Thymus (tissue), 11 donors: ENCODE data around the gene GPRIN3. TPM values are rescaled to one million over a fixed set of nuclear protein-coding genes. Genes with fewer than 3 reads are reported as not detected.

Source experiments
- DNase-seq, 9 donors: peaks; one replicate each; pipeline ENCODE4 v3.0.0-alpha.2; 2013; ENCODE audit warnings: low spot score in 9 of 9, low read depth in 6 of 9, missing footprints in 1 of 9
- H3K27ac ChIP-seq, 2 donors: one replicate each; pipeline ENCODE4 v1.5.1; 2013; ENCODE audit warnings: control low read depth in 1 of 2, low read depth in 1 of 2, low read length in 1 of 2, mild to moderate bottlenecking in 1 of 2, moderate library complexity in 1 of 2
- H3K27me3 ChIP-seq, 2 donors: one replicate each; pipeline ENCODE4 v1.5.1; 2013; ENCODE audit warnings: low read length in 1 of 2; ENCODE audit not compliant: control insufficient read depth in 2 of 2, insufficient read depth in 1 of 2
- H3K36me3 ChIP-seq, 2 donors: one replicate each; pipeline ENCODE4 v1.5.1; 2013; ENCODE audit warnings: low read length in 1 of 2, mild to moderate bottlenecking in 1 of 2, moderate library complexity in 1 of 2; ENCODE audit not compliant: control insufficient read depth in 2 of 2, insufficient read depth in 2 of 2
- H3K4me1 ChIP-seq, 2 donors: one replicate each; pipeline ENCODE4 v1.5.1; 2013; ENCODE audit warnings: low read length in 2 of 2; ENCODE audit not compliant: control insufficient read depth in 2 of 2, insufficient read depth in 2 of 2
- H3K4me3 ChIP-seq, 2 donors: one replicate each; pipeline ENCODE4 v1.5.1; 2013; ENCODE audit warnings: low read length in 2 of 2, control low read depth in 1 of 2, mild to moderate bottlenecking in 1 of 2
- H3K9me3 ChIP-seq, 2 donors: one replicate each; pipeline ENCODE4 v1.5.1; 2013; ENCODE audit warnings: low read length in 1 of 2, mild to moderate bottlenecking in 1 of 2; ENCODE audit not compliant: control insufficient read depth in 2 of 2, insufficient read depth in 1 of 2
- WGBS: extraction: QIAGEN DNeasy Blood & Tissue Kit; methylation state at CpG from one replicate; pipeline ENCODE4 v1.1.7; 2013; 5-methylcytosine and 5-hydroxymethylcytosine counted together
- polyA plus RNA-seq: library from polyadenylated mRNA; stranded (reverse); fragments of 200-250 nt; gene quantifications from one replicate; pipeline ENCODE4 v1.2.3, GENCODE V29; 2013
- total RNA-seq: library from RNA; stranded (reverse); fragments of 120-200 nt; gene quantifications from one replicate; pipeline ENCODE4 v1.2.4, GENCODE V29; 2013
- donor health status: healthy.

The GPRIN3 gene
- total and polyA plus RNA-seq, 2 donors: 2.6 to 3.4 TPM

DNA sequence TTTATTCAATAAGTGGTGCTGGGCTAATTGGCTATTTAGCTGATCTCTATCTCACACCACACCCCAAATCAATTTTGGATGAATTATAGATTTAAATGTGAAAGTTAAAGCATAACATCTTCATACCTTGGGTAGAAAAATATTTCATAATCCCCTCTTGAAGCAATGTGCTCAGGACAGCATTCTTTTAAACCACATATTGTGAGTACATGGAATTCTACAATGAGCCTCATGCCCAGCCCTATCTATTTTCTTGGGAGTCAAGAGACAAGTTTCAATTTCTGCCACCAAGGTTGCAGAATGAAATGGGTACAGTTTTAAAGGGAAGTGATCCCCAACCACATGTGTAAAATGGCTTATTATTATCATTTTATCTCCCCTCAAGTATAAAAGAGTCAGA is 30.6 kb upstream of the GPRIN3 start:
- no peaks in the 10 kb centered on the region for H3K36me3 ChIP-seq
- DNase-seq: no peak
- no peaks in the 10 kb centered on the region for H3K4me1 ChIP-seq
- H3K27ac ChIP-seq: no peak overlapping the region
- no peaks in the 10 kb centered on the region for H3K9me3 ChIP-seq
- H3K4me3 ChIP-seq: no peak overlapping the region
- H3K27me3 ChIP-seq: no peaks in the 10 kb centered on the region

DNA sequence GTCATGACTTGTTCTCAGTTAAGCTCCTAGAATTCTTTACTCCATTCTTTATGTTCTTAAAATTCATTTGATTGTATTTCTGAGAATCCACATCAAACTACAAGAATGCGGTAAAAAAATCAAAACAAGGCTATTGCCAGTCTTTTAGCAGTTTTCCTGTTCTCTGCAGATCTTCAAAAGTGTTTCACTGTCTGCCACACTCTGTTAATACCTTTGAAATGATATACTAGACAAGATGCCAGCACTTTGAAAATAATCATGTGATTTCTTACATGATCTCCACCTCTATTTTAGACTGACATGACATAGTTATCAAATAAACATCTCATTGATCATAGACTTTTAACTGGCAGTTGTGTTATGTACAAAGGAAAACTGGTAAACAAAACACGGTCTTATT is 30.1 kb upstream of the GPRIN3 start:
- Histone ChIP-seq H3K9me3 (no peaks in the 10 kb centered on the region), H3K4me3 (no peak overlapping the region), H3K27ac (no peak overlapping the region), H3K27me3 (no peaks in the 10 kb centered on the region), H3K4me1 (no peaks in the 10 kb centered on the region), H3K36me3 (no peaks in the 10 kb centered on the region)
- WGBS: 76% methylated on average over 2 of the region's 2 CpGs
- DNase-seq: no peak

DNA sequence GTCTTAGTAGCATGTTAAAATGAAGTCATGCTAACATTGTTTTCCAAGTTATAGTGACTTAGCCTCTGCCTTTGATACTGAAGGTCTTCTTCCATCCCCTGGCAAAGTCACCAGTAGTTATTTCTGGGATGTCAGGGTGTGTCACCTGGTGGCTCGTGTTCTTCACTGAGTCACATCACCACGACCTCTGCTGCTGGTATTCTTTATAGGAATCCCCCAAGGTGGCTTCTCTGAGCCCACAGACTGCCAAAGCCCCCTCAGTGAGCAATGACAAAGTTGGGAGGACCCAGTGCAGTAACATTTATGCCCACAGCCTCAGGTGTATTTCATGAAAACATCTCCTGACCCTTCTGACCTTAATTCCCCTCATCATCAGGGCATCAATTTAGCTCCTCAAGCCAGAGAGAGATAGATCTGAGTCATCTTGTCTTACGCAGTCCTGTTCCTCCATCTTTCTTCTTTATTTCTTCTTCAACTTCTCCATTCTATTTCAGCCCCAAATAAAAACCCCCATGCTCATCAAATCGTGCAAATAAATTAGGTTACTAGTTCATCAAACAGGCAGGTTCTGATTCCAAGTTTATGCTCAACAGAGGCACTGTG is 29.3 kb upstream of the GPRIN3 start:
- H3K9me3 ChIP-seq: no peaks in the 10 kb centered on the region
- DNase-seq: no peak
- no peak overlapping the region for H3K4me3 ChIP-seq
- no peak overlapping the region for H3K27ac ChIP-seq
- no peaks in the 10 kb centered on the region for H3K36me3 ChIP-seq
- WGBS: 69% methylated on average over 4 of the region's 4 CpGs
- H3K27me3 ChIP-seq: no peaks in the 10 kb centered on the region
- no peaks in the 10 kb centered on the region for H3K4me1 ChIP-seq

GRCh38 chr4:89334830-89335229 is 27.2 kb upstream of the GPRIN3 start:
- Histone ChIP-seq H3K9me3 (no peaks in the 10 kb centered on the region), H3K4me3 (no peak overlapping the region), H3K27me3 (no peaks in the 10 kb centered on the region), H3K4me1 (no peaks in the 10 kb centered on the region), H3K27ac (no peak overlapping the region), H3K36me3 (no peaks in the 10 kb centered on the region)
- DNase-seq: no peak
- 80% methylated on average over 4 of the region's 4 CpGs for WGBS

- H3K27ac ChIP-seq: no peak overlapping the region
- no peak overlapping the region for H3K4me3 ChIP-seq
- H3K9me3 ChIP-seq: no peaks in the 10 kb centered on the region
- no peaks in the 10 kb centered on the region for H3K36me3 ChIP-seq
- no peak for DNase-seq
- H3K27me3 ChIP-seq: no peaks in the 10 kb centered on the region
- H3K4me1 ChIP-seq: no peaks in the 10 kb centered on the region
Observed at GRCh38 chr4:89334311-89334710, 26.7 kb upstream of the GPRIN3 start.

DNA sequence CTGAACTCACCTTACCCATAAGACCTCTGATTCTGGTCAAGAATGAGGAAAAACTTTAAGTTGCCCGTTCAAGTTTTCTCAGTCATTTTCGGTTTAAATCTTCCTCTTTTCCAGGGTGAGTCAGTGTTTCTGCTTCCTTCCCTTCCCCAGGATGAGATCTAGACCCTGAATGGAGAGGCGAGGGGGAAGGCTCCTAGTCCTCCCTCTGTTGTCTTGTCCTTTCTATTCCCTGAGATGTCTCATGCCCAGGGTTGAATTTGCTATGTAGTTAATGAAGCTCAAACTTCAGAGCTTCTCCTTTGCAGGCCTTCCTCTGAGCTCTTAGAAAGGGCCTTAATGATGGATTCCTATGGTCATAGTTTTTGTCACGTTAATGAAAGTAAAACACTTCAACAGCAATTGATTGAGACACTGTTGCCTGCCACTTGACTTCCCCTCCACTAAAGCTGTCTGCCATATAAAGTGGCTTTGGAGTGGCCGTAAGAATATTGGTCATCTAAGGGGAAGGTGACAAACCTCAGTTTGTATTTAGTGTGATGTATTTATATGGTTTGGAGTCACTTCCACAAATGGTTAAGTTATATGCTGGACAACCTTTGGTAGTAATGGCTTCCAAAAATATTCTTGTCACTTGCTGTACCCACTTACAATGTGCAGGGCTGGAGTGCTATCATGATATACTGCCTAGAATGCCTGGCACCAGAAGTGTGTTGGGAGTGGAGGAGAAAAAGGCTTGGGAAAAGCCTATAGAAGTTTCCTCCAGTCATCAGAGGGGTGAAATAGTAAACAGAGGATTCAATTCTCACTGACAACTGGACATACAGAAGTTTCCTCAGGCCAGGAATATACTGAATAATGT is 24.3 kb upstream of the GPRIN3 start:
- Histone ChIP-seq H3K27me3 (no peaks in the 10 kb centered on the region), H3K27ac (no peak overlapping the region), H3K9me3 (no peaks in the 10 kb centered on the region), H3K36me3 (no peaks in the 10 kb centered on the region), H3K4me1 (no peaks in the 10 kb centered on the region), H3K4me3 (no peak overlapping the region)
- 69% methylated on average over 5 of the region's 5 CpGs for WGBS
- no peak for DNase-seq

- H3K9me3 ChIP-seq: no peaks in the 10 kb centered on the region
- no peaks in the 10 kb centered on the region for H3K4me1 ChIP-seq
- no peaks in the 10 kb centered on the region for H3K27me3 ChIP-seq
- H3K36me3 ChIP-seq: no peaks in the 10 kb centered on the region
- DNase-seq: no peak
- 70% methylated on average over 2 of the region's 2 CpGs for WGBS
- no peak overlapping the region for H3K27ac ChIP-seq
- no peak overlapping the region for H3K4me3 ChIP-seq
Observed at GRCh38 chr4:89331197-89331596, 23.6 kb upstream of the GPRIN3 start.

GRCh38 chr4:89329280-89329679 is 21.7 kb upstream of the GPRIN3 start:
- no peak overlapping the region for H3K27ac ChIP-seq
- DNase-seq: no peak
- no peak overlapping the region for H3K4me3 ChIP-seq
- no peaks in the 10 kb centered on the region for H3K9me3 ChIP-seq
- 86% methylated on average over 1 of the region's 1 CpG for WGBS
- no peaks in the 10 kb centered on the region for H3K36me3 ChIP-seq
- no peaks in the 10 kb centered on the region for H3K27me3 ChIP-seq
- H3K4me1 ChIP-seq: no peaks in the 10 kb centered on the region

GRCh38 chr4:89324671-89325070 is 17.1 kb upstream of the GPRIN3 start:
- DNase-seq: no peak
- Histone ChIP-seq H3K36me3 (no peaks in the 10 kb centered on the region), H3K9me3 (no peaks in the 10 kb centered on the region), H3K4me3 (no peak overlapping the region), H3K4me1 (no peaks in the 10 kb centered on the region), H3K27me3 (no peaks in the 10 kb centered on the region), H3K27ac (no peak overlapping the region)
- WGBS: 33% methylated on average over 2 of the region's 2 CpGs
